ENCODE results near the gene IMMP2L.

DNA sequence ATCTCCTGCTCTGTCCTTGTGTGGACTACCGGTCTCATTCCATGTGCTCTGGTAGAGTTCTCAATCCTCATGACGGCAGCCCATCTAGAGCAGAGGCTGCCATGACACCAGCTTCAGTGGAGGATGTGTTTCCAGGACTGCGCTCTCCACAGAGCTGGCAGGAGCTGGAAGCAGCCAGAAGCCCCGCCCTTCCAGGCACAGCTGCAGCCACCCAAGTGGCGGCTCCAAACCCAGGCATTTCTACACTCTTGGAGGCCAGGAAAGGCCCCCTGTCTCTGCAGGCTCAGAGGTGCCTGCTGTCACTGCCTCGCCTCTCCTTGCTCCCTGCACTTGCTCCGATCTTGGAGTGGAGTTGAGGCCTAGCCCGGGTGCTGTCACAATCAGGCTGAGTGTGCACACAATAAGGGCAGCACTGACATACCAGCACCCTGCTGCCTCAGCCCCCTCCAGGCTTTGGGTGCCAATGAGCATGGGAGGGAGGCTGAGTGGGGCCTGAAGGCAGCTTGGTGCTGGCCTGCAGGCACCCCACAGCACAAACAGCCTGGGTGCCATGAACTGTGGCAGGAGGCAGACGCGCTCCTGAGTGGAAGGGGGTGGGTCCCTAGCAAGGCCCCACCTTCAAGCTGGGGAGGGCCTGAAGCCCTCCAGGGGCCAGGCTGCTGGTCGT is 349.3 kb downstream of the IMMP2L start:
- TF ChIP-seq POLR2A (IDR thresholded peaks at IDR 0.05; ENCODE audit: low read depth, low read length) (no peak), EZH2 (IDR thresholded peaks at IDR 0.05; ENCODE audit: borderline replicate concordance, low read depth, low read length, severe bottlenecking) (no peak), MAX (IDR thresholded peaks at IDR 0.05; ENCODE audit: insufficient read depth, insufficient read length) (no peak), POLR2AphosphoS5 (IDR thresholded peaks at IDR 0.05; ENCODE audit: insufficient read depth, low read depth, low read length) (no peak), JUN (IDR thresholded peaks at IDR 0.05; ENCODE audit: borderline replicate concordance, insufficient read depth, insufficient read length, low read depth) (no peak), MYC (IDR thresholded peaks at IDR 0.05; ENCODE audit: low read depth, low read length) (no peak), FOS (IDR thresholded peaks at IDR 0.05; ENCODE audit: borderline replicate concordance, insufficient read depth, low read length) (no peak)
- TF ChIP-seq, protein P1, sequence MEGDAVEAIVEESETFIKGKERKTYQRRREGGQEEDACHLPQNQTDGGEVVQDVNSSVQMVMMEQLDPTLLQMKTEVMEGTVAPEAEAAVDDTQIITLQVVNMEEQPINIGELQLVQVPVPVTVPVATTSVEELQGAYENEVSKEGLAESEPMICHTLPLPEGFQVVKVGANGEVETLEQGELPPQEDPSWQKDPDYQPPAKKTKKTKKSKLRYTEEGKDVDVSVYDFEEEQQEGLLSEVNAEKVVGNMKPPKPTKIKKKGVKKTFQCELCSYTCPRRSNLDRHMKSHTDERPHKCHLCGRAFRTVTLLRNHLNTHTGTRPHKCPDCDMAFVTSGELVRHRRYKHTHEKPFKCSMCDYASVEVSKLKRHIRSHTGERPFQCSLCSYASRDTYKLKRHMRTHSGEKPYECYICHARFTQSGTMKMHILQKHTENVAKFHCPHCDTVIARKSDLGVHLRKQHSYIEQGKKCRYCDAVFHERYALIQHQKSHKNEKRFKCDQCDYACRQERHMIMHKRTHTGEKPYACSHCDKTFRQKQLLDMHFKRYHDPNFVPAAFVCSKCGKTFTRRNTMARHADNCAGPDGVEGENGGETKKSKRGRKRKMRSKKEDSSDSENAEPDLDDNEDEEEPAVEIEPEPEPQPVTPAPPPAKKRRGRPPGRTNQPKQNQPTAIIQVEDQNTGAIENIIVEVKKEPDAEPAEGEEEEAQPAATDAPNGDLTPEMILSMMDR (IDR thresholded peaks at IDR 0.05; ENCODE audit: extremely low read depth in 1 of 2, insufficient read depth in 1 of 2, low read depth in 1 of 2, low read length in 2 of 2), result no peak
